Measurements from ENCODE around the gene TP63. TPM values are rescaled to one million over a fixed set of nuclear protein-coding genes. Genes with fewer than 3 reads are reported as not detected.

Gene TP63
- total RNA-seq, 1 experiment from 2014 or later, result 4.9 TPM

DNA sequence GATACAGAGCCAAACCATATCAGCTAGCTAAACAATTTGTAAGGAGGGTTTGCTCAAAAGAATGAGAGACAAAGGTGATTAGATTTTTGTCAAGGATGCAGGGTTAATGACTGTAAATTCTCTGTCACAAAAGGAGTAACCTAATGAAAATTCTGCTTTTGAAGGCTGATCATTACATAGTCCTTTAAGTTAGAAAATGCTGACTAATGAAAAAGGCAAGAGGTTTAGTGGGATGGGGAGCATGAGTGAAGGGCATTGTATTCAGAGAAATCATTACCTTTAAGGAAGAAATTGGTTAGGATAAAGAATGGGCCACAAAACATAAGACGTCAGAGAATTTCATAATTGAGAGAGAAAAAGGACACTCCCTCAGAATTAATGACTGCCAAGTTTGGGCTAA, 97.7 kb downstream of the TP63 start:
- POLR2A ChIA-PET (ENCODE audit: low non-redundant PET), result no interaction called here
- Histone ChIP-seq H3K27me3 (replicated peaks; ENCODE audit: insufficient read depth, low read depth, low read length, poor library complexity) (no peaks in the 10 kb centered on the region), H3K4me1 (ENCODE audit: insufficient read depth, low read length, poor library complexity, severe bottlenecking) (no peaks in the 10 kb centered on the region), H3K36me3 (ENCODE audit: insufficient read depth, low read length, poor library complexity, severe bottlenecking) (no peaks in the 10 kb centered on the region), H3K27ac (ENCODE audit: low read depth, low read length, poor library complexity, severe bottlenecking) (no peak overlapping the region), H3K9me3 (ENCODE audit: low read depth, low read length, poor library complexity, severe bottlenecking) (no peaks in the 10 kb centered on the region), H3K4me3 (ENCODE audit: low read depth, low read length, poor library complexity, severe bottlenecking) (no peak overlapping the region)
- TF ChIP-seq, protein P1, sequence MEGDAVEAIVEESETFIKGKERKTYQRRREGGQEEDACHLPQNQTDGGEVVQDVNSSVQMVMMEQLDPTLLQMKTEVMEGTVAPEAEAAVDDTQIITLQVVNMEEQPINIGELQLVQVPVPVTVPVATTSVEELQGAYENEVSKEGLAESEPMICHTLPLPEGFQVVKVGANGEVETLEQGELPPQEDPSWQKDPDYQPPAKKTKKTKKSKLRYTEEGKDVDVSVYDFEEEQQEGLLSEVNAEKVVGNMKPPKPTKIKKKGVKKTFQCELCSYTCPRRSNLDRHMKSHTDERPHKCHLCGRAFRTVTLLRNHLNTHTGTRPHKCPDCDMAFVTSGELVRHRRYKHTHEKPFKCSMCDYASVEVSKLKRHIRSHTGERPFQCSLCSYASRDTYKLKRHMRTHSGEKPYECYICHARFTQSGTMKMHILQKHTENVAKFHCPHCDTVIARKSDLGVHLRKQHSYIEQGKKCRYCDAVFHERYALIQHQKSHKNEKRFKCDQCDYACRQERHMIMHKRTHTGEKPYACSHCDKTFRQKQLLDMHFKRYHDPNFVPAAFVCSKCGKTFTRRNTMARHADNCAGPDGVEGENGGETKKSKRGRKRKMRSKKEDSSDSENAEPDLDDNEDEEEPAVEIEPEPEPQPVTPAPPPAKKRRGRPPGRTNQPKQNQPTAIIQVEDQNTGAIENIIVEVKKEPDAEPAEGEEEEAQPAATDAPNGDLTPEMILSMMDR (conservative IDR thresholded peaks at IDR 0.05; ENCODE audit: low read depth, low read length), result no peak
- TF ChIP-seq EZH2 (IDR thresholded peaks at IDR 0.05; ENCODE audit: borderline replicate concordance, low read depth, low read length, poor library complexity, severe bottlenecking), result no peak
- DNase-seq (ENCODE audit: low spot score), result no peak
- CTCF ChIA-PET, result no interaction called here
- intact Hi-C loops (cut with micrococcal nuclease; ENCODE audit: unreplicated experiment), result no loop called here
- no TSS peak for BruUV-seq (replicated peaks)

DNA sequence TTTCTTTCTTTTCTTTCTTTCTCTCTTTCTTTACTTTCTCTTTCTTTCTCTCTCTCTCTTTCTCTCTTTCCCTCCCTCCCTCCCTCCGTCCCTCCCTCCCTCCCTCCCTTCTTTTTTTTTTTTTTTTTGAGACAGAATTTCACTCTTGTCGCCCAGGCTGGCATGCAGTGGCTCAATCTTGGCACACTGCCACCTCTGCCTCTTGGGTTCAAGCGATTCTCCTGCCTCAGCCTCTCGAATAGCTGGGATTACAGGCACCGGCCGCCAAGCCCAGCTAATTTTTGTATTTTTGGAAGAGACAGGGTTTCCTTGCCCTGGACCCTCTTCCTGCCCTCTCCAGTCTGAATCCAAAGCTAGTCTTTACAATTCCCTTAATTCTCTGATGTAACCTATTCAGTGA, 102.9 kb downstream of the TP63 start:
- no peaks in the 10 kb centered on the region for H3K4me1 ChIP-seq (ENCODE audit: insufficient read depth, low read length, poor library complexity, severe bottlenecking)
- TF ChIP-seq EZH2 (IDR thresholded peaks at IDR 0.05; ENCODE audit: borderline replicate concordance, low read depth, low read length, poor library complexity, severe bottlenecking), result no peak
- TF ChIP-seq, protein P1 (conservative IDR thresholded peaks at IDR 0.05; ENCODE audit: low read depth, low read length), result no peak
- H3K9me3 ChIP-seq (ENCODE audit: low read depth, low read length, poor library complexity, severe bottlenecking), result no peaks in the 10 kb centered on the region
- no TSS peak for BruUV-seq (replicated peaks)
- no peak overlapping the region for H3K27ac ChIP-seq (ENCODE audit: low read depth, low read length, poor library complexity, severe bottlenecking)
- H3K36me3 ChIP-seq (ENCODE audit: insufficient read depth, low read length, poor library complexity, severe bottlenecking), result no peaks in the 10 kb centered on the region
- H3K4me3 ChIP-seq (ENCODE audit: low read depth, low read length, poor library complexity, severe bottlenecking), result no peak overlapping the region
- POLR2A ChIA-PET (ENCODE audit: low non-redundant PET), result no interaction called here
- no peaks in the 10 kb centered on the region for H3K27me3 ChIP-seq (replicated peaks; ENCODE audit: insufficient read depth, low read depth, low read length, poor library complexity)
- intact Hi-C loops (cut with micrococcal nuclease; ENCODE audit: unreplicated experiment), result no loop called here
- CTCF ChIA-PET, result no interaction called here
- DNase-seq (ENCODE audit: low spot score), result no peak

DNA sequence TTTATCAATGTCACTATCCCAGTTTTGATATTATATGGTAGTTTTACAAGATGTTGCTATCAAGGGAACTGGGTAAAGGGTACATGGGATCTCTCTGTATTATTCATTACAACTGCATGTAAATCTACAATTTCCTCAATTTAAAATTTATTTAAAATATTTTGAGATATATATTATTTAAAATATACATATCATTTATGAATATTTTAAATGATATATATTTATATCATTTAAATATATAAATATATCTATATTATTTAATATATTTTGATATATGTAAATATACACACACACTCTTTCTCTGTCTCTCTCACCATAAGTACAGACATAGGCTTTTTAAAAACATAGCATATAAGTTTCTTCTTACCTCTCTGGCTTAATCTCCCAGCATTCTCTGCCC, 104.7 kb downstream of the TP63 start:
- intact Hi-C loops (cut with micrococcal nuclease; ENCODE audit: unreplicated experiment), result no loop called here
- TF ChIP-seq, protein P1 (conservative IDR thresholded peaks at IDR 0.05; ENCODE audit: low read depth, low read length), result no peak
- TF ChIP-seq EZH2 (IDR thresholded peaks at IDR 0.05; ENCODE audit: borderline replicate concordance, low read depth, low read length, poor library complexity, severe bottlenecking), result no peak
- H3K36me3 ChIP-seq (ENCODE audit: insufficient read depth, low read length, poor library complexity, severe bottlenecking), result no peaks in the 10 kb centered on the region
- H3K4me3 ChIP-seq (ENCODE audit: low read depth, low read length, poor library complexity, severe bottlenecking), result no peak overlapping the region
- H3K27me3 ChIP-seq (replicated peaks; ENCODE audit: insufficient read depth, low read depth, low read length, poor library complexity), result no peaks in the 10 kb centered on the region
- no TSS peak for BruUV-seq (replicated peaks)
- no peak overlapping the region for H3K27ac ChIP-seq (ENCODE audit: low read depth, low read length, poor library complexity, severe bottlenecking)
- POLR2A ChIA-PET (ENCODE audit: low non-redundant PET), result no interaction called here
- CTCF ChIA-PET, result no interaction called here
- no peak for DNase-seq (ENCODE audit: low spot score)
- no peaks in the 10 kb centered on the region for H3K9me3 ChIP-seq (ENCODE audit: low read depth, low read length, poor library complexity, severe bottlenecking)
- H3K4me1 ChIP-seq (ENCODE audit: insufficient read depth, low read length, poor library complexity, severe bottlenecking), result no peaks in the 10 kb centered on the region
